Measurements from ENCODE around the gene KRR1.
"Not testable (repeated sequence)": the region's sequence is repeated elsewhere in the genome, so short reads cannot be mapped to it uniquely, and the experiment has no call there.

The KRR1 gene

DNA sequence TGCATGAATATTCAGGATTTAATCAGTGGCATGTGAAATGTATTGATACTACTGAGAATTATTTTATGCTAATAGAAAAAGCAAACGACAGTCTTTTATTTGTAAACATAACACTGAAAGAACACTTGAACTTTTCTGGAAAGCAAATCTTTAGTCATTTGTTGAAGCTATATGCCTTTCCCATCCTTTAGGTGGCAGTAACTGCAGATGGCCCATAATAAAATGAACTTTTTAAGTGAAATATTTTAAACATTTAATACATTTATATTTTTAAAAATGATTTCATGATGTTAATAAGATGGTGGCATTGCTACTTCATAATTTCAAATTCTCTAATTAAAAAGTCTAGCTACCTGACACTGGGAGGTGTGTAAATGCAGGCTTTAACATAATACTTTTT lies 13.9 kb upstream of the KRR1 start:
- DNase-seq (ENCODE audit: low spot score): no peak

GRCh38 chr12:75522124-75522523 lies 10.7 kb upstream of the KRR1 start:
- DNase-seq (ENCODE audit: low spot score): not testable (repeated sequence)

DNA sequence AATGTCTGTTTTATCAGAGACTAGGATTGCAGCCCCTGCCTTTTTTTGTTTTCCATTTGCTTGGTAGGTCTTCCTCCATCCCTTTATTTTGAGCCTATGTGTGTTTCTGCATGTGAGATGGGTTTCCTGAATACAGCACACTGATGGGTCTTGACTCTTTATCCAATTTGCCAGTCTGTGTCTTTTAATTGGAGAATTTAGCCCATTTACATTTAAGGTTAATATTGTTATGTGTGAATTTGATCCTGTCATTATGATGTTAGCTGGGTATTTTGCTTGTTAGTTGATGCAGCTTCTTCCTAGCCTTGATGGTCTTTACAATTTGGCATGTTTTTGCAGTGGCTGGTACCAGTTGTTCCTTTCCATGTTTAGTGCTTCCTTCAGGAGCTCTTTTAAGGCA lies 9.8 kb upstream of the KRR1 start:
- DNase-seq (ENCODE audit: low spot score): not testable (repeated sequence)

- no peak for DNase-seq (ENCODE audit: low spot score)
Observed at GRCh38 chr12:75509621-75510020, 1.8 kb downstream of the KRR1 start.

DNA sequence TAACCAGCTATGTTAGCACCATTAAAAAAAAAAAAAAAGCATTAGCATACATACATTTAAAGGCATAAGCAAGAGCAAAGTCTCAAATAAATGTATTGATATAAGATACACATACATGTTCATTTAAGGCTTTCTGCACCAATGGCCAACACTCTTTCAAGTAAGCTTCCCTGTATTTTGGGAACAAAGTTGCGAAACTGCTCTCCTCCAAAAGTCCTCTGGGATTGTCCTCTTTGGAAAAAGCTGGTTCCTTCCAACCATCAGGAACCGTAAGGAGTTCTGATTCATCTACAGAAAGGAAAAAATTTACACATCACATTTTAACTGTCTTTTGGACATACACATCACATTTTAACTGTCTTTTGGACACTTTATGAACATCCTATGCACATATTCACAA lies 3.2 kb downstream of the KRR1 start:
- DNase-seq (ENCODE audit: low spot score): no peak

DNA sequence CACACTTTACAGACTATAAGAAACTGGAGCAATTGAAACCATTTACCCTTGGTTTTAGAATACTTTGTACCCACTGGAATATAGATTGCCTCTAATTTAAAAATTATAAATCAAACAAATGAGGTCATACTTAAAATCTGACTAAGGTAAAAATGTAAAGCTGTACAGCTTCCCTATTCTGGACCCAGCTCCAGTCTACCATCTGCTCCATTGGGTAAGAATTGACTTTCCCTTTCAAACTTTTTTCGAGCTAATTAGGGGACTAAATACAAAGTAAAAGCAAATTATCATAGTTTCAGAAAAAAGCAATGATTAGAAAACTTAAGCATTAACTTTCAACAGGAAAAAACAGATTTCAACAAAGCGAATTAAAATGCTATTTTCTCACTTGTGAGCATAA lies 4.3 kb downstream of the KRR1 start:
- DNase-seq (ENCODE audit: low spot score): no peak

DNA sequence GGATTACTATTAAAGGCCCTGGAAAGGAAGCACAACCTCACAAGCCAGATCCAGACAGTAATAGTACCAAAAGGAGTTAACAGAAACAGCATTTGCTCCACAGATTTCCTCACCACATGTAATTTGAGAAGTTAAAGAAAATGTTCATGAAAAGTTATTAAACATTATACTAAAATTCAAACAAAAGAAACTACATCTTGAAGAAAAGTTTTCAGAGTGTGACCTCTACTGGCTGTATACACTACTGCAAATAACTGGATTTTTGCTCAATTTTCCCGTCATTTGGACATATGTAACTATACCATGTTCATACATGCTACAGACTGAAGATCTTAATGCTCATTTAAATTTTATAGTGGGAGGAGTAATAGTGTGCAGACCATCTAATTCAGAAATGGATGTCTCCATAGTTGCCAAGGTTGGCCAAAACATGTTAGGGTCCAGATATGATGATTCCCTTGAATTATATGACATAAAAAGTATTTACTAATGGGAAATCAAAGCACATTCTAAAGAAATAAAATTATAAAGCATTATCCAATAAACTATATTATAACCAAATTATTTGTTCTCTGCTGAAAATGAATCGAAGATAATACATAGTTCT lies 5.6 kb downstream of the KRR1 start:
- DNase-seq (ENCODE audit: low spot score): peak; percentile 13

DNA sequence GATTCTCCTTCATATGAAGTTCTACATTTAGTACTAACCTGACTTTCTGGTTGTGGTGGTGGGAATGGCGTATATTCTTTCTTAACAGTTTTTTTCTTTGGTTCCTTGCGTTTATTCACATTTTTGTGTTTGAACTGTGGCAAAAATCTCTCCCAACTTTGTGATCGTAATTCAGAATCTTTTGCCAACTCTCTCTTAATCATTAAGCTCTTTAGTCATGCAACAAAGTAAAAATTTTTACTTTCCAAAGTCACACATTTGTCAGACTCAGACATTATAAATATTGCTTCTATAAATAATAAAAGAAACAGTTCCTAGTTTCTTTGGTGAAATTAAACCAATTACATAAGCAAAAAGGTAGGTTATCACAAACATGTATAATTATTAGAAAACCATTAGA lies 7.5 kb downstream of the KRR1 start:
- no peak for DNase-seq (ENCODE audit: low spot score)

GRCh38 chr12:75503459-75503858 lies 8.0 kb downstream of the KRR1 start:
- no peak for DNase-seq (ENCODE audit: low spot score)

- no peak for DNase-seq (ENCODE audit: low spot score)
Observed at GRCh38 chr12:75491169-75491568, 20.2 kb downstream of the KRR1 start.

DNA sequence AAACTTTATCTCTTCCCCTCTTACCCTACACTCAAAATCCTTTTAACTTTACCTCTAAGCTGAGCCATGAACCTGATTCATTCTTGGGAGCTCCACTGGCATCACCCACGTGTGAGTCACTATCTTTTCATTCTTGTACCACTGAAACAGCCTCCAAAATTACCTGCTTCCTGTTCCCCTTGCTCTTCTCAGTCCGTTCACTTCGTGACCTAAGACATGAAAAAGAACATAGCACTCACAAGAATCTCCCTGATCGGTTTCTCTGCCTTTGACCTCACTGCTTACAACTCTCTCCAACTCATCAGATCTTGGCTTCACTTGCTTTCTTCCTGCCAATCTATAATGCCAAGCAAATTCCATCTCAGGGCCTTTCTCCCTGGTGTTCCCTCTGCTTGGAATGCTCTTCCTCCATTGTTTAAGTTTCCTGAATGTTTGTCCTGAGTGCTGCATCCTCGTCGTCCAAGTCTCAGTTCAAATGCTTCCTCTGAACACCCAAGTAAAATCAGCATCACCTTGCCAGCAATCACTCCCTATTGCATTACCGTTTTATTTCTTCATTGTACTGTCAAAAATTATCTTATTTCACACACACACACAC lies 21.7 kb downstream of the KRR1 start:
- peak; percentile 20 for DNase-seq (ENCODE audit: low spot score)

- no peak for DNase-seq (ENCODE audit: low spot score)
Observed at GRCh38 chr12:75489187-75489586, 22.2 kb downstream of the KRR1 start.

- peak; percentile 18 for DNase-seq (ENCODE audit: low spot score)
Observed at GRCh38 chr12:75488553-75488952, 22.9 kb downstream of the KRR1 start.

GRCh38 chr12:75487308-75487707 lies 24.1 kb downstream of the KRR1 start:
- no peak for DNase-seq (ENCODE audit: low spot score)

DNA sequence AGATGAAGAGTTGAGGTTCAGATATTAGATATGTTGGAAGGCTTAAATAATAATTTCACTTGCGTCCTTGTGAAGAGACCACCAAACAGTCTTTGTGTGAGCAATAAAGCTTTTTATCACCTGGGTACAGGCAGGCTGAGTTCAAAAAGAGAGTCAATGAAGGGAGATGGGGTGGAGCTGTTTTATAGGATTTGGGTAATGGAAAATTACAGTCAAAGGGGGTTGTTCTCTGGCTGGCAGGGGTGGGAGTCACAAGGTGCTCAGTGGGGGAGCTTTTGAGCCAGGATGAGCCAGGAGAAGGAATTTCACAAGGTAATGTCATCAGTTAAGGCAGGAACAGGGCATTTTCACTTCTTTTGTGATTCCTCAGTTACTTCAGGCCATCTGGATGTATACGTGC lies 27.0 kb downstream of the KRR1 start:
- not testable (repeated sequence) for DNase-seq (ENCODE audit: low spot score)

DNA sequence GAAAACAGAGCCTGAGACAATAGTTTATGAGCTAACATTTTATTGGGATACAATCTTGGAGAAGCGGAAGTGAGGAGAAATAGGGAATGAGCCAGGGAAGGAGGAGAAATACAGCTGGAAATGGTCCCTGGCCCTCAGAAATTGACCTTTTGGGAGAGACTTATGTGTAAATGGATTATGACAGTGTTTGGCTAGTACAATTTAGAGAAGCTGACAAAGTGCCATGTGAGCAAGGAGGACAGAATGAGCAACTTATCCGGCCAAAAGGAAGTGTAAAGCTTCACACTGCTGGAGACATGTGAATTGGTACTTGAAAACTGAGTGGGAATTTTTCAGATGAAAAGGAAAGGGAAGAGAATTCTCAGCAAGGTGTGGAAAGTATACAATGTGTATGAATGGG lies 28.0 kb downstream of the KRR1 start:
- no peak for DNase-seq (ENCODE audit: low spot score)

DNA sequence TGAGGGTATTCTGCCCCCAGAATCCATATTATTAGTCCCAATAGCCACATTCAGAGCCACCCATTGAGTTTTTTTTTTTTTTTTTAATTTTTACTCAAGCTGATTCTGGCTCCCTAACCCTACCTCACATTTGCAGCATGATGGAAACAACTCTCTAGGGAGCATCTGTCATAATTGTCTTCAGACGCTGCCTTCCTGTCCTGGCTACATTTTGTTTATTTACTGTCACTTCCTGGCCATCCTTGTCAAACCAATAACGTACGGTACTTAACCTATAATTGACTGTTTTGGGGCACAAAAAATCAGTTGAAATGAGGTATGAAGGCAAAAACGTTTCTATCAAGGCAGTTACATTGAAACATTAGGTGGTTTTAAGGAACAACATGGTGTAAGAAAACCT lies 28.8 kb downstream of the KRR1 start:
- peak; percentile 38 for DNase-seq (ENCODE audit: low spot score)

DNA sequence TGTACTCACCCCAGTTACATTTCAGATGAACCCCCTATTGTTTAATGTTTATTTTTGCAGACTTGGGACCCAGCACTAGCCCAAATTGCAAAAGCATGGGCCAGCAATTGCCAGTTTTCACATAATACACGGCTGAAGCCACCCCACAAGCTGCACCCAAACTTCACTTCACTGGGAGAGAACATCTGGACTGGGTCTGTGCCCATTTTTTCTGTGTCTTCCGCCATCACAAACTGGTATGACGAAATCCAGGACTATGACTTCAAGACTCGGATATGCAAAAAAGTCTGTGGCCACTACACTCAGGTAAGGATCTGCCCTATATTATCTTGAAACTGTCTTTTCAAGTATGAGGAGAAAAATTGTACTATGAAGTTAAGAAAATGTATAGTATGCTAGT lies 29.6 kb downstream of the KRR1 start:
- DNase-seq (ENCODE audit: low spot score): no peak

DNA sequence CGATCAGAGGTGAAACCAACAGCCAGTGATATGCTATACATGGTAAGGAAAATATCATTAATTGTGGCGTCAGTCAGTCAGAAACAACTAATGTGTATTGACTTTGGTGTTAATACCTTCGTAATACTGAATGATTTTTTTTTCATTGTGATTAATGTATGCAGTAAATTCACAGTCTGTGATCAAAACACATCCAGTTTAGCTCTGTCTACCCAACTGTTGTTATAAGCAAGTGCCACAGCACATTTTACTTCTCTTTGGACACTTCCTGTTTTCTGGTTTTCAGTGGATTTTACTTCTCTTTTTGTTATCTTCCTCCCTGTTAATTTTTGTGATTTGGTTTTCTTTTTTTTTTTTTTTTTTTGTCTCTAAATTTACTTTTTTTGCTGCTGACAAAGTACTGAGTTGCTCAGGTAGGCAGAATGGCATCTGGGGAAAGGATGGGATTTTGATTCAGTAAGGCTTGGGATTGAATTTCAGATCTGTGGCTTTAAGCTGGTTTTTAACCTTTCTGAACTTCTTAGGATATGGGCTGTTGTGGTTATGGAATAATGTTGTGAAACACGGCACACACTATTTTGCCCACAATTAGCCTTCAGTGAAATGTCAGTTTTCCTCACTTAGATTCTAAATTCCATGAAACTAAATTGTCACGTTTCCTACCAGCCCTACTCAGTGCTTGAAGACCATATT lies 30.2 kb downstream of the KRR1 start:
- DNase-seq (ENCODE audit: low spot score): no peak

GRCh38 chr12:75480469-75480949 lies 30.9 kb downstream of the KRR1 start, which contains the start of gene GLIPR1:
Gene GLIPR1 (plus strand): TSS chr12:75480755. CDS start chr12:75480881, 126 bp downstream.
- peak; percentile 78 for DNase-seq (ENCODE audit: low spot score)

DNA sequence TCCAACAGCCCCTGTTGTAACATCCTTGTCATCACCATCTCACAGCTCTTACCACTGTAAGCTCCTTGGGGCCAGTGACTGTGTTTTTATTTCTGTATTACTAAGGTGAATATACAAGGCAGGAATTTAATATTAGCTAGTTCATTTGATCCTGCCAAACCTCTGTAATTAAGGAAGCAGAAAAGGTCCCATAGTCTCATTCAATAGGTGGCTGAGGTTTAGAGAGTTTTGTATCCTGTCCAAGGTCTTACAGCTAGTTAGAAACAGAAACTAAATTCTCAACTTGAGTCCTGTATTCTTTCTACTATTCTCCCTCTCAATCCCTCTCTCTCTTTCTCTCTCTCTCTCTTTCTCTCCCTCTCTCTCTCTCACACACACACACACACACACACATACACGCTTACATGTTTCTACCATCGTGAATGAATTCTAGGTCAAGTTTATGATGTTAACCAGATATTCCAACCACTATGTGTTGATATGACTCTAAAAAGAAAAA lies 31.4 kb downstream of the KRR1 start:
- DNase-seq (ENCODE audit: low spot score): peak; percentile 15

GRCh38 chr12:75478116-75478794 lies 33.2 kb downstream of the KRR1 start:
- DNase-seq (ENCODE audit: low spot score): peak; percentile 67

DNA sequence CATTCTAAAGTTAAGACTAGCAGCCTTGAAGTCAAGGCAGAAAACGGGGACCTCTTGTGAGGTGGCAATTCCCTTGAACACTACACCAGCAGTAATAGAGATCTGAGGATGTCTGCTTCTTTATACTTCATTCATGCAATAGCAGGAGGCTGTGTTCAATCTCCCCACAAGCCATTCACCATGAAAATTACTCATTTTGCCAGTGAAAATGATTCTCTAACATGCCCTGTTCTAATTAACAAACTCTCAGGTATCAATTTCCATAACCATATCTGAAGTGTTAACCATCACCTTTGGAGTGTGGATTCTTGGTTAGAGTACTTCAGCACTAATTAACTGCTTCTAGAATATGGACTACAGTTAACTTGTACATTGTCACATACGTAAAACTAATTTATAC lies 34.3 kb downstream of the KRR1 start:
- DNase-seq (ENCODE audit: low spot score): no peak
